HG03558 (cell line): Measurements from ENCODE around the gene CDK18.

Experiments
- ATAC-seq: cut with Tn5 transposase; IDR thresholded peaks from one replicate; pipeline ENCODE4 v1.9.1; 2021; ENCODE audit warnings: moderate number of reproducible peaks; ENCODE audit not compliant: unreplicated experiment; ENCODE audit errors: extremely low read depth

Gene CDK18

DNA sequence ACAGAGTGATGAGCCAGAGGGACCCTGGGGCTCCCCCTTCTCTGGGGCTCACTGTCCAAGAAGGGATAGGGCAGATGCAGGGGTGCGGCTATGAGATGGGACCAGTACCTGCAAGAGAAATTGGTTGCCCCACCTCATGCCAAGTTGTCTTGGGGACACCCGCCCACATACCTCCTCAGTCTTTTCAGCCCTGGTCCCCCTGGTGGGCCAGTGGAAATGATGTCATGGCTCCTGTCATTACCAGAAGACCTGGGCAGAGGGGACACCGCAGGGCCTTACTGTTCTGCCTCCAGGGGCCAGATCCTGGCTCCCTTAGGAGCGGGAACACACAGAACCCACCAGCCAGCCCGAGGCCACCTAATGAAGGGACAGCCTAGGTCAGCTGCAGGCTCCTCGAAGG, 63.2 kb downstream of the CDK18 start:
- ATAC-seq, result no peak

DNA sequence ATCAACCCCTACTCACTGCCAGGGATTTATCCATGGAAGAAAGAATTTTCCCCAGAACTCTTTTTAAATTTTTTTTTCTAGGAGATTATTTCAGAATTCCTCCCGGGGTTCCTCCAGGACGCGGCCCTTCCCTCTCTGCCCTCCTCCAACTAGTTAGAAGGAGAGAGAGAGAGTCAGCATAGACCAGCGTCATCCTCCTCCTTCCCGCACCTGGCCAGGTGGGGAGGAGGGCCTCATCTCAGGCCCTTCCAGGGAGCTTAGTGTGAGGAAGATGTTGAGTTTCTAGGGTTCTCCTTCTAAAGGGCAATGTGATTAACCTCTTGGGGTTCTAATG, 63.6 kb downstream of the CDK18 start:
- no peak for ATAC-seq

DNA sequence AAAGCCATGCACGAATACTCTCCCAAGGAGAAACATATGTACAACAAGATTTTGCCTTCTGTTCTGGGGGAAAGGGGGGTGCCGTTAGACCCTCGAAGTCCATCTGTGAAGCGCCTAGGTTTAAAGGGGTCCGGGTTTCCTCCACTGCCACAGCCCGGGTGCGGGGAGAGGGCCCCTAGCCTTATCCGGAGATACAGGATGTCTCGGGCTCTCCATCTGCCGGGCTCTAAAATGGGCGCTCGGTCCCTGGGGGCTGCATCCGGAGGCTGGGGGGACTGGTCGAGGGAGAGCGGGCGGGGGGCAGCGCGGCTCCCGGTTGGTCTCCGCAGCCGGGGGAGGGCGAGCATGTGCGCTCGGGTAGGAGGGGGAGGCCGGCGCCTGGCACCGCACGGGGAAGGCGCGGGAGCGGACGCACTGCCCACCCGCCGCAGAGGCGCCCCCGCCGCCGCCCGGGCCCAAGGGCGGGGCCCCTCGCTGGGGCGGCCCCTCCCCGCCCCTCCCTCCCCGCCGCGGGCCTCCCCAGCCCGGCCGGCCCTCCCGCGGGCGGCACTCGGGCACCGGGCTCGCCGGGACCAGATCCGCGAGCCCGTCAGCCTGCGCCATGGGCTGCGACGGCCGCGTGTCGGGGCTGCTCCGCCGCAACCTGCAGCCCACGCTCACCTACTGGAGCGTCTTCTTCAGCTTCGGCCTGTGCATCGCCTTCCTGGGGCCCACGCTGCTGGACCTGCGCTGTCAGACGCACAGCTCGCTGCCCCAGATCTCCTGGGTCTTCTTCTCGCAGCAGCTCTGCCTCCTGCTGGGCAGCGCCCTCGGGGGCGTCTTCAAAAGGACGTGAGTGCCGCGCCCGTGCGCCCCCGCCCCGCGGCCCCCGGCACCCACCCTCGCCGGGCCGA, 64.2 kb downstream of the CDK18 start:
- no peak for ATAC-seq

GRCh38 chr1:205569411-205570172, 65.1 kb downstream of the CDK18 start:
- no peak for ATAC-seq

DNA sequence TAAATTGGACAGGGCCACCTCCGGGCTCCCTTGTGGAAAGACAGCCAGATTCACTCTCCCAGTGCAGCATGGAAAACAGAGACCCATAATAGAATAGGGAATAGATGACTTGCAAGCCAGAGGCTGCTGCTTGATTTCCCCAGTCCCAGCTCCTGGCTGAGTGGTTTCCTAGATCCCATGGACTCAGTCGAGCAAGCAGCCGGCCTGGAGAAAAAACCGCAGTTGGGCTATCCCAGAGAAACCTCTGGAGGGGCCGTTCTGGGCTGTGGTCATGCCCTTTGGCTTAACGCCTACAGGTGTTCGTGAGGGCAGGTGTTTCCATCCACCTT, 65.7 kb downstream of the CDK18 start:
- no peak for ATAC-seq

- no peak for ATAC-seq
These were observed 66.5 kb downstream of the CDK18 start for GRCh38 chr1:205570796-205571537.

DNA sequence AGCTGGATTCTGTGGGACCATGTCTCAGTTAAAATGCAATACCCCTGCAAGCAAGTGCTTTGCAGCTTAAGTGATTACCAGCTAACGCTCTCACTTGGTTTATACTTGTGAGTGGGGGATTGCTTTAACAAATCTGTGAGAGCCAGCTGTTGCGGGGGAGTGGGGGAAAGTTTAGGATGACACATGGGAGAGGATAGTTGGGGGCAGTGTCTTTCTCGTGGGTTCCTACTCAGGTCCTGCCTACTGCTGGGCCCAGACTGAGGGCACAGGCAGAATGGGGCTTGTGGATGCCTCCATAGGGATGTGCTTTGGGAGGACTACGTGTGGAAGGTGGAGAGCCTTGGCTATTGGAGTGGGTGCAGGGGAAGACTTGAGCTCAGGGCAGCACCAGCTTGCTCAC, 67.3 kb downstream of the CDK18 start:
- ATAC-seq, result no peak

- ATAC-seq, result no peak
These were observed 68.0 kb downstream of the CDK18 start for GRCh38 chr1:205572421-205572820.

- ATAC-seq, result no peak
These were observed 70.9 kb downstream of the CDK18 start for GRCh38 chr1:205575294-205575885.

DNA sequence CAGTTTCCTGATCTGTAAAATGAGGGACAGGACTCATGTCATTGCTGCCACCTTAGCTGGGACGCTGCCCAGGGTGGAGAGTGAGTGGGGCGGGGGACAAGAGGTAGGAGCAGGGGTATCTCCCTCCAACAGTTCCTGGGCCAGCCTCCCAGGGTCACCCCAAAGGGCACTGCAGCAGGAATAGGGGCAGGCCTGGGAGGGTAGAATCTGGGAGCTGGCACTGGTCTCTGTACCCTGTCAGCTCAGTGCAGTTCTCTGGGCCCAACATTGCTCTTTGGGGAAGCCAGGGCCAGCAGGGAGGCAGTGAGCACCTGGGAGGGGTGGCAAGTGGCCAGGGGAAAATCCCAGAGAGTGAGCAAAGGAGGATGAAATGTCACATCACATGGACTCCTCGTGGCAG, 71.5 kb downstream of the CDK18 start:
- no peak for ATAC-seq

- no peak for ATAC-seq
These were observed 72.6 kb downstream of the CDK18 start for GRCh38 chr1:205576805-205577761.

DNA sequence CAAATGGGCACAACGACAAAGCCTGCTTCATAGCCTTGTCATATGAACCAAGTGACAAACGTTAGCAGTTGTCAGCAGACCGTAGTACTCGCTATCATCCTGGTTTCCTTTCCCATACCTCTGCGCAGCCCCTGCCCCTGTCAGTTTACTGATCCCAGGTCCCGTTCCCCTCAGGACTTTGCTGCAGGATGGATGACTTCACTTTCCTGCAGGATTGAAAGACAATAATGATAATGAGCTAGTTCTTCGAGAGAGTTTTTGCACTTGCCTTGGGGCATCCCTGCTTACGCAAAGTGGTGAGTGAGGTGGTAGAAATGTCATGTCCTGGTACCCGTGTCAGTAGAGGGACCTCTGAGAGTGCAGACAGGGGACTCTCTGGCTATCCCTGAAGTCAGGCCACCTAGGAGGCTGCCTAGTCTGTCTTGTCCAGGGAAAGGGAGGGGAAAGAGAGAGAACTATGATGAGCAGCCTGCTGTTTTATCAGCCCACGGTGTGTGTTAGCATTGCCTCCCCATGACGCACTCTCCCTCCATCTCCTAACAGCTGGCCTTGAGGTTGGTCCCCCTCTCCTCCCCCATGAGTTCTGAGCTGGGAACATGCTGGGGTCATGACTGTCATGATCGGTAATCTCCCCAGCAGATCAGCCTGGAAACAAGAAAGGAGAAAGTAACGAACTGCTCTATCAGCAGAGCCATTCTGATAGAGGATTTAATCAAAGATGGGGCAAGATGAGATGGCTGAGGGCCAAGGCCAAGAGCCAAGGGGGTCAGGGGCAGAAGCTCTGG, 73.6 kb downstream of the CDK18 start:
- ATAC-seq, result no peak

- no peak for ATAC-seq
These were observed 74.5 kb downstream of the CDK18 start for GRCh38 chr1:205578780-205579571.

- ATAC-seq, result no peak
These were observed 75.2 kb downstream of the CDK18 start for GRCh38 chr1:205579711-205580110.

DNA sequence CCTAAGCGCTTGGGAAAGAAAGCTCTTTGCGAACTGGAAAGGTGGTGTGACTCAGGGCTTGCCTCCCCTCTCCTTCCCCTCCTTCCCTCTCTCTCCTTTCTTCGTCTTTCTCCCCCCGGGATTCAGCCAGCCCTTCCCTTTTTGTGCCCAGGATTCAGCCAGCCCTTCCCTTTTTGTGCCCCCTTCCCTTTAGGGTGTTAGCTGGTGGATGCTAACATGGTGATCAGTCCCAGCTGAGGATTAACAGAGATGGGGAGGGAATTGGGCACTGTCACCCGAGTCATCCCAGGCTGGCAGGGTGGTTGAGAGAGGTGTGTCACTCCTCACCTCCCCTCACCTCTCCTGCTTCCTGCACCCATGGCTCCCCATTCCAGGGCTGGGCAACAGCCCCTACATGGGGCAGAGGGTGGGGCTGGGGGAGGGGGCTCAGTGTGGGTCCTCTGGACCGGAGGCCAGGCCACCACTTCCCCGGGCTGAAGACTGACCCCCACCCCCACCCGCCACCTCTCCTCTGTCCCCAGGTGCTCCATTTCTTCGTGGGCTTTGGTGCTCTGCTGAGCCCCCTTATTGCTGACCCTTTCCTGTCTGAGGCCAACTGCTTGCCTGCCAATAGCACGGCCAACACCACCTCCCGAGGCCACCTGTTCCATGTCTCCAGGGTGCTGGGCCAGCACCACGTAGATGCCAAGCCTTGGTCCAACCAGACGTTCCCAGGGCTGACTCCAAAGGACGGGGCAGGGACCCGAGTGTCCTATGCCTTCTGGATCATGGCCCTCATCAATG, 75.9 kb downstream of the CDK18 start:
- ATAC-seq, result no peak

DNA sequence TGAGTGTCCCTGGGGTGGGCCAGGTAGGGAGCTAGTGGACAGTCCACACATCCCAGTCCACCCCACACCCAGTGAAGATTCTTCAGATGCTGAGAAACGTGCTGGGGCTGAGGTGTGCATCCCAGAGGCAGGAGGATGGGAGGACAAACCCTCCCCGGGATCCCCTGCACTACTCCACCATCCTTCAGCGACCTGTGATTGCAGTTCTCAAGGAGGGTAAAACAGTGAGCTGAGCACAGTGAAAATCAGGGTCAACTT, 76.4 kb downstream of the CDK18 start:
- no peak for ATAC-seq

DNA sequence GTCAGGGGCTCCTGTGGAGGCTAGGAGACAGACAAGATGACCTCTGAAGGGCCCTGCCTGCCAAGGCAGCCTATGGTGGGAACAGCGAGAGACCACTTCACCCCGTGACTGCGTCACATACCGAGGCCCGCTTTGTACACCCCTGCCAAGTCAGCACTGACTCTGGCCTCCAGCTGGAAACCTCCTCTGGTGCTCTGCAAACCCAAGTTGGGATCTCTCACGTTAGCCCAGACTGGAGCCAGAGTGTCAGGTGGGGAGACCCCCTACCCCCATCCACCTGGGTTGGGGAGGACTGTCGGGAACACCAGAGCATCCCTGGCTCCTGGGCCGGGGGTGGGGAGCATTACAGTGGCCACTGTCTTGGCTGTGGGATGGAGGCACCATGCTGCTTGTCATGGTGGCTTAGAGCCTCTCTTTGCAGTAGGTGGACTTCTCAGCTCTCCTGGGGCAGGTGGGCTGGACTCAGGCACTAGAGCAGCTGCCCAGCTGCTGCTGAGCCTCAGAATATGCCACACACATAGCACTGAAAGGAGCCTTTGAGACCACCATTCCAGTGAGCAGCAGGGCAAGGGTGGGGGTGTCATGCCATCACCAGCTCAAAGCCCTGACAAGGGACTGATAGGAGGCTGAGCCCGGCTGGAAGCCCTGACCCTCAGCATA, 77.0 kb downstream of the CDK18 start:
- no peak for ATAC-seq
